T-helper 2 cell treated with Interferon-gamma antibody and Interleukin-4, amounts not matched to agents 100 ng/mL and 5 ng/mL, for 36 hours (primary cell): ENCODE measurements around the gene VIPR2. TPM values are rescaled to one million over a fixed set of nuclear protein-coding genes. Genes with fewer than 3 reads are reported as not detected.

ENCODE experiments used
- intact Hi-C: fragments of 100-400 bp; cut with micrococcal nuclease; formaldehyde crosslinking; loops from one replicate; pipeline ENCODE4 v1.15.1; 2023
- total RNA-seq: library from RNA; stranded (reverse); gene quantifications from 2 replicates; pipeline ENCODE4 v1.2.3, GENCODE V29; 2022

Gene VIPR2
- total RNA-seq, 1 donor from 2014 or later = 2.2 TPM

GRCh38 chr7:159028508-159029401 is 115.9 kb downstream of the VIPR2 start:
- intact Hi-C loops = no loop called here

GRCh38 chr7:159027789-159028507 is 116.7 kb downstream of the VIPR2 start:
- intact Hi-C loops = no loop called here

DNA sequence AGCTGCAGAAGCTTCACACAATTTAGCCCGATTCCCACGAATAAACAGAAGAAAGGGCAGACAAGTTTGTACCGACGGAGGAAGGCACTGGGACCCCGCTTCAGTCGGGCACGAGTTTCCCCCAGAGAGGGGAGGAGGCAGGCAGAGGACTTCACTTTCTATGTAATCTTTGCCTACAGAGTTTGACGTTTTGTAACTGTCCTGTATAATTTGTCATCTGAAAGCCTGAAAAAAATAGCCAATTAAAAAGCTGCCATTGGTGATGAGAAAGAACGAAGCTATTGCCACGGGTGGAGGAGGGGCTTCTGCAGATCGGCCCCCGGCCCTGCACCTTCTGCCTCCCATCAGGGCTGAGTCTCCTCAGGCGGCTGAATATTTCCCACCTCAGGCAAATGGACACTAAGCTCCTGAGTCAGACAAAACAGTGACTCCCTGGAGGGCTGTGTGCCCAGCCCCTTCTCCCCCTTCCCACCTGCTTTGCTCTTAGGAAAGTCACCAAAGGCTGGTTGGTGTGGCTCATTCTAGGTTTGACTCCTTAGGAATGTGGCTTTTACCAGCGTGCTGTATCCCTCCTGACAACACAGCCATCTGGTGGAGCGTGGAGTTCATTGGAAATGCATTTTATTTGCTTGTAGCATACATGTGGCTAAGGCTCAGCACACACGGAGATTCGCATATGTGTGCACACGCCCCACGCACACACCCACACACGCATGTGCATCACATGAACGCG is 117.4 kb downstream of the VIPR2 start:
- intact Hi-C loops = no loop called here

GRCh38 chr7:159026271-159027055 is 118.2 kb downstream of the VIPR2 start:
- intact Hi-C loops = no loop called here

DNA sequence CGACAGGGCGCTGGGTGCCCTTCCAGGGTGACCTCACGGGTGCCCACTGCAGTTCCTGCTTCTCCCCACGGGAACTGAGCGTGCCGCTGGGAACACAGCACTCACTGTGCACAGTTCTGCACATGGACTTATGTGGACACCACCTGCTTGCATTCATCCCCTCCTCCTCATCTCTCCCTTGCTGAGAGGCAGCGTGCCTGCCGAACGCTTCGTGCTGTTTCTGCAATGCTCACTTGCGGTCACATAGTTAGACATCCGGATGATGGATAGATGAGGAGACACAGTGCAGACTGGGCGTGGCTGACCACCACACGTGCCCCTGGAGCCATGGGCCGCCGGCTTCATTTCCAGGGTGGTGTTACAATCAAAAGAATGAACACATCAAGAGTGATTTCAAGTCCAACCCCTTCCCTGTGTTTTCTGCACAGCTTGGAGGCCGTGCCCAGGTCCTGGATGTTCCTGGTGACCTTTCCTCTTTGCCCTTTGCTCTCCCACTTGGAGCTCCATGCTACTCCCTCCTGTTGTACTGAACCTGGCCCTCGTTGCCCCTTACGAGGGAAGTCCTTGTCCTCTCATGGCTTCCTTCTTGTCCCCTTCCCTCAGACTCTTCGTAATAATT is 119.4 kb downstream of the VIPR2 start:
- intact Hi-C loops = no loop called here

GRCh38 chr7:159024280-159024951 is 120.3 kb downstream of the VIPR2 start:
- intact Hi-C loops = no loop called here

DNA sequence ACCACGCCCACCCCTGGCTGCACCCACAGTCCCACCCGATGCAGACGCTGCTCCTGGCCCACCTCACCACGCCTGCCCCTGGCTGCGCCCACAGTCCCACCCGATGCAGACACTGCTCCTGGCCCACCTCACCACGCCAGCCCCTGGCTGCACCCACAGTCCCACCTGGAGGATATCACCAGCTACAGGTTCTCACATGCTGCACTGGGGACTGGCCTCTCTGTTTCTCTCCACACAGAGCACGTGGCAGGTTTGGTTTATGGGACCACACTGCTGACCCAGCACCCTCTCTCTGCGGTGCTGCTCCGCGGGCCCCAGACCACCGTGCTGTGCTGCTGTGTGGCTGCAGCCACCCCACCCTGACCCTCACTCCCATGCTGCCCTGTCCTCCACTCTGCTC is 120.9 kb downstream of the VIPR2 start:
- intact Hi-C loops = no loop called here

GRCh38 chr7:159023206-159023605 is 121.5 kb downstream of the VIPR2 start:
- intact Hi-C loops = no loop called here

GRCh38 chr7:159022238-159022993 is 122.3 kb downstream of the VIPR2 start:
- intact Hi-C loops = no loop called here

GRCh38 chr7:159020987-159021386 is 123.7 kb downstream of the VIPR2 start:
- intact Hi-C loops = no loop called here

- intact Hi-C loops = no loop called here
Observed at GRCh38 chr7:159019111-159019510, 125.6 kb downstream of the VIPR2 start.

DNA sequence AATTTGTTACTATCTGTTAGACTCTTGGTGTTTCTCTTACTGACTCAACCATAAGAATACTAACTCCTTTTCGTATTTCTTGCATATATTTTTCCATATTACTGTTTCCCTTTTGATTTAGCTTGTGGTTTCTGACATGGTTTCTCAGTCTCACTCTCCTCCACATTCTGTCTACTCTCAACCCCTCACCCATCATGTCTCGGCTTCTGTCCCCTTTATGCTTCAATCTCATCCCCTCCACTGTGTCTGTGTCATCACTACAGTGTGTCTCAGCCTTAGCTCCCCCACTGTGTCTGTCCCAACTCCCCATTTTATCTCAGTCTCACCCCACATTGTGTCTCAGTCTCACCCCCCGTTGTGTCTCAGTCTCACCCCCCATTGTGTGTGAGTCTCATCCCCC is 126.9 kb downstream of the VIPR2 start:
- intact Hi-C loops = no loop called here

GRCh38 chr7:159017210-159017609 is 127.5 kb downstream of the VIPR2 start:
- intact Hi-C loops = no loop called here

GRCh38 chr7:159016591-159016990 is 128.1 kb downstream of the VIPR2 start:
- intact Hi-C loops = no loop called here

GRCh38 chr7:159015454-159016410 is 128.9 kb downstream of the VIPR2 start:
- intact Hi-C loops = no loop called here

DNA sequence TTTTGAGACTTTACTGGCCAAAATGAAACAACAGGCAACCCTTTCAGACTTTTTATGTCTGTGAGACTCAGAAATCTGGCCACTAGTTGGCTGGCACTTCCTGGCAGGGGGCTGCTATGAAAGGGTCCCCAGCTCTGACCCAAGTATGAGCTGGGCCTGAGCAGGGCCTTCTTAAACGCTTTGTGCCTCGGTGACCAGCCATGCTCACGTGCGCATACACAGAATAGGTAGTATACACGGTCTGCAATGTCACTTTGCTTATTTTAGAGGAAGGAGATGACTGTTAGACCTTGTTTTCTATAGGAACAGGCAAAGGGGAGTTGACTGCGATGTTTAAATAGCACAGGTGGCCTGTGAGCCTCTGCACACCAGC is 129.6 kb downstream of the VIPR2 start:
- intact Hi-C loops = no loop called here

- intact Hi-C loops = no loop called here
Observed at GRCh38 chr7:159014297-159015062, 130.2 kb downstream of the VIPR2 start.
